ENCODE measurements around the gene ATP4B.

The ATP4B gene

GRCh38 chr13:113650275-113650674 is 7.7 kb downstream of the ATP4B start:
- Histone ChIP-seq H3K9me3 (ENCODE audit: control insufficient read depth, insufficient read depth, low read depth, low read length) (no peaks in the 10 kb centered on the region), H3K27ac (ENCODE audit: extremely low read depth, low read depth, low read length) (no peak overlapping the region), H3K4me1 (ENCODE audit: control insufficient read depth, insufficient read depth, low read length) (peaks cover 3% of the 10 kb centered on the region; the same call in 1 of the 2 replicates), H3K36me3 (ENCODE audit: control insufficient read depth in 2 of 2, insufficient read depth in 1 of 2, low read length in 2 of 2) (no peaks in the 10 kb centered on the region), H3K4me3 (ENCODE audit: low read depth, low read length) (no peak overlapping the region)
- ChIA-PET CTCF (interaction anchor here (0.7 kb wide), 1 partner anchor 576 kb away, joined by 3 read pairs; no protein-coding TSS in a partner anchor), POLR2A (no interaction called here)
- TF ChIP-seq ZNF664 (tag by site-specific recombination; IDR thresholded peaks at IDR 0.05) (no peak), ZNF514 (tag by site-specific recombination; IDR thresholded peaks at IDR 0.05) (no peak), BCL11A (tag by site-specific recombination; IDR thresholded peaks at IDR 0.05; ENCODE audit: low read depth) (no peak), OSR2 (tag by site-specific recombination; IDR thresholded peaks at IDR 0.05) (no peak), ZNF624 (tag by site-specific recombination; IDR thresholded peaks at IDR 0.05) (no peak), ZBTB7A (tag by site-specific recombination; IDR thresholded peaks at IDR 0.05; ENCODE audit: low read depth) (no peak), ZNF580 (tag by site-specific recombination; IDR thresholded peaks at IDR 0.05) (no peak), ZNF560 (tag by site-specific recombination; IDR thresholded peaks at IDR 0.05; ENCODE audit: borderline replicate concordance) (no peak), ZNF398 (tag by site-specific recombination; IDR thresholded peaks at IDR 0.05) (no peak), KLF1 (tag by site-specific recombination; IDR thresholded peaks at IDR 0.05) (no peak), PRDM10 (tag by site-specific recombination; IDR thresholded peaks at IDR 0.05) (no peak)
- TF ChIP-seq, protein P1, sequence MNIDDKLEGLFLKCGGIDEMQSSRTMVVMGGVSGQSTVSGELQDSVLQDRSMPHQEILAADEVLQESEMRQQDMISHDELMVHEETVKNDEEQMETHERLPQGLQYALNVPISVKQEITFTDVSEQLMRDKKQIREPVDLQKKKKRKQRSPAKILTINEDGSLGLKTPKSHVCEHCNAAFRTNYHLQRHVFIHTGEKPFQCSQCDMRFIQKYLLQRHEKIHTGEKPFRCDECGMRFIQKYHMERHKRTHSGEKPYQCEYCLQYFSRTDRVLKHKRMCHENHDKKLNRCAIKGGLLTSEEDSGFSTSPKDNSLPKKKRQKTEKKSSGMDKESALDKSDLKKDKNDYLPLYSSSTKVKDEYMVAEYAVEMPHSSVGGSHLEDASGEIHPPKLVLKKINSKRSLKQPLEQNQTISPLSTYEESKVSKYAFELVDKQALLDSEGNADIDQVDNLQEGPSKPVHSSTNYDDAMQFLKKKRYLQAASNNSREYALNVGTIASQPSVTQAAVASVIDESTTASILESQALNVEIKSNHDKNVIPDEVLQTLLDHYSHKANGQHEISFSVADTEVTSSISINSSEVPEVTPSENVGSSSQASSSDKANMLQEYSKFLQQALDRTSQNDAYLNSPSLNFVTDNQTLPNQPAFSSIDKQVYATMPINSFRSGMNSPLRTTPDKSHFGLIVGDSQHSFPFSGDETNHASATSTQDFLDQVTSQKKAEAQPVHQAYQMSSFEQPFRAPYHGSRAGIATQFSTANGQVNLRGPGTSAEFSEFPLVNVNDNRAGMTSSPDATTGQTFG (tag by site-specific recombination; IDR thresholded peaks at IDR 0.05; ENCODE audit: borderline replicate concordance) = no peak

DNA sequence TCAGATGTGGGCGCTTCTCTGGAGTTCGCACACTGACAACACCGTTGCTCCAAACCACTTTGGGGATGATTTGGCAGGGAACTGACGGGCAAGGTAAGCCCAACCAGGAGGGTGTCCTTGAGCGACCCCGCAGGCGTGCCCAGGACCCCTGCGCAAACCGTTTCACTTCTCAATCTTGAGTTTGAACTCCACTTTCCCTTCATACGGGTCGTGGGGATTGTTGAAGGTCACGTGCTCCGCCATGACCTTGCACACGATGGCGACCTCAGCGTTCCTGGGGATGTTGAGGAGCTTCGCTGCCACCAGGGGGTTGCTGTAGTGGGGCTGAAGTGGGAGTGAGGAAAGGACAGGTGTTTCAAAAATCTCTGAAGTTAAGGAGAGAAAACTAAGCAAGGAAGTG is 8.8 kb downstream of the ATP4B start:
- ChIA-PET POLR2A (no interaction called here), CTCF (interaction anchor here (0.6 kb wide), 2 partner anchors 18 to 197 kb away, joined by 3 to 4 read pairs; partner anchors contain the start of gene GRK1)

More for the DNA sequence above, 8.8 kb downstream of the ATP4B start:
- Histone ChIP-seq H3K9me3 (ENCODE audit: control insufficient read depth, insufficient read depth, low read depth, low read length) (no peaks in the 10 kb centered on the region), H3K4me3 (ENCODE audit: low read depth, low read length) (no peak overlapping the region), H3K27ac (ENCODE audit: extremely low read depth, low read depth, low read length) (no peak overlapping the region), H3K36me3 (ENCODE audit: control insufficient read depth in 2 of 2, insufficient read depth in 1 of 2, low read length in 2 of 2) (no peaks in the 10 kb centered on the region), H3K4me1 (ENCODE audit: control insufficient read depth, insufficient read depth, low read length) (peaks cover 3% of the 10 kb centered on the region; the same call in 1 of the 2 replicates)
- TF ChIP-seq ZNF830 (tag by site-specific recombination; IDR thresholded peaks at IDR 0.05; ENCODE audit: low read depth) = no peak
- no peak for TF ChIP-seq IKZF3 (tag by site-specific recombination; IDR thresholded peaks at IDR 0.05)
- no peak for TF ChIP-seq ZNF629 (tag by site-specific recombination; IDR thresholded peaks at IDR 0.05)
- no peak for TF ChIP-seq ZNF354C (tag by site-specific recombination; IDR thresholded peaks at IDR 0.05; ENCODE audit: borderline replicate concordance, low read depth)
